B cell (primary cell): ENCODE measurements around the gene P2RX5. TPM values are rescaled to one million over a fixed set of nuclear protein-coding genes. Genes with fewer than 3 reads are reported as not detected.

ENCODE experiments used
- ATAC-seq: fragments of 200-7000 bp; cut with Tn5 transposase; one replicate; pipeline ENCODE4 v1.10.0; 2021; ENCODE audit warnings: low read depth, mild to moderate bottlenecking, moderate number of reproducible peaks, moderate library complexity
- CTCF ChIA-PET: fragments of 350-600 bp; sonication (Branson Sonifier 250); formaldehyde crosslinking; loops from one replicate; lab custom pipeline; 2021; ENCODE audit warnings: antibody characterized with exemption, inconsistent platforms; lab: Charles Lee
- POLR2A ChIA-PET: fragments of 350-600 bp; sonication (Branson Sonifier 250); formaldehyde crosslinking; loops from one replicate; lab custom pipeline; 2021; ENCODE audit warnings: antibody characterized with exemption; lab: Charles Lee
- DNase-seq: peaks from one replicate; pipeline ENCODE4 v3.0.0; 2013
- H2AFZ ChIP-seq: 2 replicates; pipeline ENCODE4 v1.6.1; 2012; ENCODE audit warnings: mild to moderate bottlenecking, low read depth, low read length; ENCODE audit not compliant: insufficient read depth, poor library complexity, severe bottlenecking
- H3K27ac ChIP-seq, 2 donors: 1 replicate in 1 of 2; 2 replicates in 1 of 2; pipeline ENCODE4 v1.5.1; 2012 to 2013; ENCODE audit warnings: low read length in 2 of 2, mild to moderate bottlenecking in 2 of 2, moderate library complexity in 1 of 2
- H3K27me3 ChIP-seq, 4 experiments: fragments of 200-600 bp in 1 of 4; sonication (generic) in 1 of 4; replicated peaks in 1 of 4; 1 replicate in 2 of 4; 2 replicates in 2 of 4; pipeline versions ENCODE4 v1.6.1 to v1.7.0; 2013 to 2016; ENCODE audit warnings: low read length in 3 of 4, mild to moderate bottlenecking in 2 of 4, mixed read lengths in 1 of 4, moderate library complexity in 1 of 4; ENCODE audit not compliant: insufficient read depth in 4 of 4, control insufficient read depth in 3 of 4; ENCODE audit errors: control extremely low read depth in 1 of 4
- H3K36me3 ChIP-seq, 2 experiments: replicated peaks in 1 of 2; 1 replicate in 1 of 2; 2 replicates in 1 of 2; pipeline versions ENCODE4 v1.6.1 to v1.7.1; 2013; ENCODE audit warnings: low read length in 1 of 2; ENCODE audit not compliant: insufficient read depth in 2 of 2, control insufficient read depth in 1 of 2; ENCODE audit errors: control extremely low read depth in 1 of 2, extremely low read depth in 1 of 2
- H3K4me1 ChIP-seq, 2 donors: fragments of 200-600 bp in 1 of 2; sonication (generic) in 1 of 2; 1 replicate in 1 of 2; 2 replicates in 1 of 2; pipeline versions ENCODE4 v1.5.1 to v1.6.1; 2013 to 2017; ENCODE audit warnings: low read length in 2 of 2; ENCODE audit not compliant: control insufficient read depth in 2 of 2, insufficient read depth in 2 of 2
- H3K4me2 ChIP-seq: replicated peaks from 2 replicates; pipeline ENCODE3; 2012; ENCODE audit warnings: mild to moderate bottlenecking, low read depth, low read length; ENCODE audit not compliant: poor library complexity, severe bottlenecking
- H3K4me3 ChIP-seq, 5 experiments: fragments of 200-600 bp in 1 of 5; sonication (generic) in 1 of 5; 1 replicate in 3 of 5; 2 replicates in 2 of 5; pipeline versions ENCODE4 v1.5.1 to v1.7.0; 2011 to 2016; ENCODE audit warnings: low read length in 4 of 5, mild to moderate bottlenecking in 4 of 5, low read depth in 2 of 5, control low read depth in 1 of 5, moderate library complexity in 1 of 5; ENCODE audit not compliant: insufficient read depth in 1 of 5; ENCODE audit errors: control extremely low read depth in 1 of 5, extremely low read depth in 1 of 5
- H3K79me2 ChIP-seq: fragments of 200-600 bp; sonication (generic); one replicate; pipeline ENCODE4 v1.6.0; 2016; ENCODE audit warnings: low read length; ENCODE audit not compliant: control insufficient read depth, insufficient read depth
- H3K9ac ChIP-seq: fragments of 200-600 bp; sonication (generic); 2 replicates; pipeline ENCODE4 v1.6.1; 2017; ENCODE audit warnings: mild to moderate bottlenecking, low read length, moderate library complexity
- H3K9me3 ChIP-seq, 3 donors: one replicate each; pipeline versions ENCODE4 v1.6.1 to v1.7.1; 2013; ENCODE audit warnings: low read length in 2 of 3; ENCODE audit not compliant: control insufficient read depth in 2 of 3, insufficient read depth in 1 of 3; ENCODE audit errors: control extremely low read depth in 1 of 3
- H4K20me1 ChIP-seq: 2 replicates; pipeline ENCODE4 v1.6.0; 2012; ENCODE audit warnings: mild to moderate bottlenecking, low read length; ENCODE audit not compliant: insufficient read depth, control insufficient read depth, poor library complexity, severe bottlenecking
- H3K27ac Mint-ChIP-seq: one replicate; pipeline ENCODE4 v1.8.0; 2021; ENCODE audit warnings: mixed read lengths
- H3K27me3 Mint-ChIP-seq: one replicate; pipeline ENCODE4 v1.8.0; 2021; ENCODE audit warnings: mixed read lengths
- H3K4me1 Mint-ChIP-seq: one replicate; pipeline ENCODE4 v1.8.0; 2021; ENCODE audit warnings: mixed read lengths
- H3K4me3 Mint-ChIP-seq: one replicate; pipeline ENCODE4 v1.8.0; 2021; ENCODE audit warnings: mixed read lengths
- H3K9me3 Mint-ChIP-seq: one replicate; pipeline ENCODE4 v1.8.0; 2022; ENCODE audit warnings: mixed read lengths; ENCODE audit not compliant: insufficient read depth
- CTCF ChIP-seq: fragments of 200-600 bp; IDR thresholded peaks from one replicate; pipeline ENCODE4 v1.8.0; 2022; ENCODE audit warnings: antibody characterized with exemption, mild to moderate bottlenecking
- EZH2 ChIP-seq: IDR thresholded peaks from 2 replicates; pipeline ENCODE4 v1.6.1; 2012; ENCODE audit warnings: borderline replicate concordance, low read depth, mild to moderate bottlenecking, moderate library complexity, low read length; ENCODE audit not compliant: insufficient read depth, poor library complexity, severe bottlenecking
- WGBS: methylation state at CpG from one replicate; pipeline ENCODE4 v1.1.5; 2013; ENCODE audit warnings: missing lambda C conversion rate; ENCODE audit not compliant: insufficient coverage; 5-methylcytosine and 5-hydroxymethylcytosine counted together
- intact Hi-C: fragments of 100-400 bp; cut with micrococcal nuclease; formaldehyde crosslinking; loops from one replicate; pipeline ENCODE4 v1.10.0; 2022
- polyA plus RNA-seq: library from polyadenylated mRNA; depleted of rRNA; stranded (reverse); fragments of >200 nt; gene quantifications from 2 replicates; pipeline ENCODE4 v1.2.3, GENCODE V29; 2012
- total RNA-seq, 2 donors: library from RNA; stranded (reverse); fragments of 120-200 nt in 1 of 2; gene quantifications; 1 replicate in 1 of 2; 2 replicates in 1 of 2; pipeline versions ENCODE4 v1.2.3 to v1.2.4, GENCODE V29; 2013 to 2022

The P2RX5 gene
- total and polyA plus RNA-seq, 2 donors (not counting 1 experiment from before 2014, with no cell fraction given), result 405 to 745 TPM

GRCh38 chr17:3681057-3681456 is 14.9 kb downstream of the P2RX5 start:
- CTCF ChIA-PET, result interaction anchor here (1.2 to 5.2 kb wide), 3 partner anchors 52 to 146 kb away, joined by 3 to 184 read pairs (median 57); no protein-coding TSS in a partner anchor
- peaks cover 44% of the 10 kb centered on the region for H3K4me1 Mint-ChIP-seq

More at GRCh38 chr17:3681057-3681456, 14.9 kb downstream of the P2RX5 start:
- no peaks in the 10 kb centered on the region for H3K27me3 ChIP-seq
- H3K36me3 ChIP-seq, result peaks cover 0 to 73% of the 10 kb centered on the region in 2 experiments
- POLR2A ChIA-PET, result interaction anchor here (1.5 kb wide), 1 partner anchor 14 kb away, joined by 4 read pairs; no protein-coding TSS in a partner anchor
- H3K9me3 Mint-ChIP-seq, result no peaks in the 10 kb centered on the region
- ATAC-seq (no peak), DNase-seq (no peak)
- intact Hi-C loops, result no loop called here
- H3K27ac Mint-ChIP-seq, result no peak overlapping the region
- no peak overlapping the region for H3K4me3 ChIP-seq
- H3K79me2 ChIP-seq, result peaks cover 29% of the 10 kb centered on the region
- peaks cover 0 to 7% (median 0%) of the 10 kb centered on the region in 3 donors for H3K9me3 ChIP-seq
- no peak overlapping the region for H3K9ac ChIP-seq
- H4K20me1 ChIP-seq, result peaks cover 79% of the 10 kb centered on the region
- H3K4me3 Mint-ChIP-seq, result no peak overlapping the region
- peak overlapping the region in 1 of 2 donors; percentile 56 for H3K27ac ChIP-seq
- no peak for TF ChIP-seq EZH2
- TF ChIP-seq CTCF, result no peak
- peaks cover 17 to 47% of the 10 kb centered on the region in 2 donors for H3K4me1 ChIP-seq
- 97% methylated on average over 10 of the region's 12 CpGs for WGBS
- H3K4me2 ChIP-seq, result no peak overlapping the region
- no peak overlapping the region for H2AFZ ChIP-seq
- no peaks in the 10 kb centered on the region for H3K27me3 Mint-ChIP-seq
